Measurements from ENCODE around the gene TEX12.

TEX12 gene

GRCh38 chr11:112211536-112211935 is 44.4 kb downstream of the TEX12 start:
- FAIRE-seq (no peak), DNase-seq (ENCODE audit: low spot score) (no peak)

- no peak for FAIRE-seq
- no peak for DNase-seq (ENCODE audit: low spot score)
Observed at GRCh38 chr11:112212290-112212689, 45.1 kb downstream of the TEX12 start.

GRCh38 chr11:112212710-112213109 is 45.5 kb downstream of the TEX12 start:
- DNase-seq (ENCODE audit: low spot score): no peak
- FAIRE-seq: no peak

- DNase-seq (ENCODE audit: low spot score): no peak
- no peak for FAIRE-seq
Observed at GRCh38 chr11:112213753-112214152, 46.6 kb downstream of the TEX12 start.

- DNase-seq (ENCODE audit: low spot score): no peak
- FAIRE-seq: no peak
Observed at GRCh38 chr11:112215621-112216020, 48.4 kb downstream of the TEX12 start.

GRCh38 chr11:112216561-112217105 is 49.5 kb downstream of the TEX12 start:
- DNase-seq (ENCODE audit: low spot score) (no peak), FAIRE-seq (no peak)

GRCh38 chr11:112219476-112220232 is 52.5 kb downstream of the TEX12 start:
- DNase-seq (ENCODE audit: low spot score) (peak; percentile 55), FAIRE-seq (peak; percentile 2)

GRCh38 chr11:112221274-112221835 is 54.2 kb downstream of the TEX12 start:
- DNase-seq (ENCODE audit: low spot score) (no peak), FAIRE-seq (no peak)

All from RCC 7860 (cell line).